ENCODE measurements around the gene ZNF398.

GRCh38 chr7:149188637-149189259 is 41.5 kb downstream of the ZNF398 start:
- TF ChIP-seq, protein P1, sequence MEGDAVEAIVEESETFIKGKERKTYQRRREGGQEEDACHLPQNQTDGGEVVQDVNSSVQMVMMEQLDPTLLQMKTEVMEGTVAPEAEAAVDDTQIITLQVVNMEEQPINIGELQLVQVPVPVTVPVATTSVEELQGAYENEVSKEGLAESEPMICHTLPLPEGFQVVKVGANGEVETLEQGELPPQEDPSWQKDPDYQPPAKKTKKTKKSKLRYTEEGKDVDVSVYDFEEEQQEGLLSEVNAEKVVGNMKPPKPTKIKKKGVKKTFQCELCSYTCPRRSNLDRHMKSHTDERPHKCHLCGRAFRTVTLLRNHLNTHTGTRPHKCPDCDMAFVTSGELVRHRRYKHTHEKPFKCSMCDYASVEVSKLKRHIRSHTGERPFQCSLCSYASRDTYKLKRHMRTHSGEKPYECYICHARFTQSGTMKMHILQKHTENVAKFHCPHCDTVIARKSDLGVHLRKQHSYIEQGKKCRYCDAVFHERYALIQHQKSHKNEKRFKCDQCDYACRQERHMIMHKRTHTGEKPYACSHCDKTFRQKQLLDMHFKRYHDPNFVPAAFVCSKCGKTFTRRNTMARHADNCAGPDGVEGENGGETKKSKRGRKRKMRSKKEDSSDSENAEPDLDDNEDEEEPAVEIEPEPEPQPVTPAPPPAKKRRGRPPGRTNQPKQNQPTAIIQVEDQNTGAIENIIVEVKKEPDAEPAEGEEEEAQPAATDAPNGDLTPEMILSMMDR (IDR thresholded peaks at IDR 0.05), result no peak
- TF ChIP-seq POLR2A (IDR thresholded peaks at IDR 0.05), result no peak
- TF ChIP-seq POLR2AphosphoS5 (IDR thresholded peaks at IDR 0.05), result no peak

Measured in transverse colon (tissue), 4 donors.